ENCODE data around the gene SPAG16.

DNA sequence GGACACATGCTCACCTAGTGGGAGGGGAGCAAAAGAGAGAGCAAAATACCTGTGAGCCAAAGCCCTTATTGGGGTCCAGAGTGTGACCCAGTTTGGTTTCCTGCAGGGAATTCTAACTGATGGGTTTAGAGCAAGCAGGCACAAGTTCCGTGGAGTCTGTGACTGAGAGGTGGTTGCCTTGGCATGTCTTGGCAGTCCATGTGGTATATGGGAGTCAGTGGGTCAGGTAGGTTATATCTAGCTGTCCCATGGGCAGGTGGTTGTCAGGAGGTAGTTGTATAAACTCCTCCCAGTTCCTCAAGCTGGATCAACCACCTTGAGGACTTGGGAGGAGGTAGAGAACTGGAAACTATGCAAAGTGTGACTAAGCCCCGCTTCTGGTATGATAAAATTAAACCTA lies 673.8 kb downstream of the SPAG16 start:
- no peak for TF ChIP-seq EZH2 (IDR thresholded peaks at IDR 0.05; ENCODE audit: low read length, missing control alignments)
- TF ChIP-seq, protein P1, sequence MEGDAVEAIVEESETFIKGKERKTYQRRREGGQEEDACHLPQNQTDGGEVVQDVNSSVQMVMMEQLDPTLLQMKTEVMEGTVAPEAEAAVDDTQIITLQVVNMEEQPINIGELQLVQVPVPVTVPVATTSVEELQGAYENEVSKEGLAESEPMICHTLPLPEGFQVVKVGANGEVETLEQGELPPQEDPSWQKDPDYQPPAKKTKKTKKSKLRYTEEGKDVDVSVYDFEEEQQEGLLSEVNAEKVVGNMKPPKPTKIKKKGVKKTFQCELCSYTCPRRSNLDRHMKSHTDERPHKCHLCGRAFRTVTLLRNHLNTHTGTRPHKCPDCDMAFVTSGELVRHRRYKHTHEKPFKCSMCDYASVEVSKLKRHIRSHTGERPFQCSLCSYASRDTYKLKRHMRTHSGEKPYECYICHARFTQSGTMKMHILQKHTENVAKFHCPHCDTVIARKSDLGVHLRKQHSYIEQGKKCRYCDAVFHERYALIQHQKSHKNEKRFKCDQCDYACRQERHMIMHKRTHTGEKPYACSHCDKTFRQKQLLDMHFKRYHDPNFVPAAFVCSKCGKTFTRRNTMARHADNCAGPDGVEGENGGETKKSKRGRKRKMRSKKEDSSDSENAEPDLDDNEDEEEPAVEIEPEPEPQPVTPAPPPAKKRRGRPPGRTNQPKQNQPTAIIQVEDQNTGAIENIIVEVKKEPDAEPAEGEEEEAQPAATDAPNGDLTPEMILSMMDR (conservative IDR thresholded peaks at IDR 0.05 in 1 of 2, IDR thresholded peaks at IDR 0.05 in 1 of 2; ENCODE audit: low read depth in 1 of 2, low read length in 2 of 2), result no peak

All from fibroblast of lung (primary cell).